Motor neuron (in vitro differentiated cells): ENCODE measurements around the gene TMEM259. TPM values are rescaled to one million over a fixed set of nuclear protein-coding genes. Genes with fewer than 3 reads are reported as not detected.

Experiments
- ATAC-seq, 8 experiments: fragments of 200-7000 bp; cut with Tn5 transposase; replicated peaks in 6 of 8; 2 replicates each; pipeline ENCODE4 v1.8.0; 2021; ENCODE audit warnings: mild to moderate bottlenecking in 8 of 8, moderate library complexity in 8 of 8
- H3K27ac ChIP-seq, 2 donors: fragments of 250-450 bp; sonication (Bioruptor Pico); 2 replicates each; pipeline ENCODE4 v1.9.0; 2021; ENCODE audit warnings: antibody characterized with exemption in 2 of 2, mild to moderate bottlenecking in 2 of 2, moderate library complexity in 1 of 2
- H3K4me1 ChIP-seq, 2 donors: fragments of 250-450 bp; sonication (Bioruptor Pico); replicated peaks in 1 of 2; 2 replicates each; pipeline ENCODE4 v1.6.1; 2021; ENCODE audit warnings: antibody characterized with exemption in 2 of 2, mild to moderate bottlenecking in 2 of 2, moderate library complexity in 1 of 2
- H3K4me3 ChIP-seq, 5 donors: fragments of 250-450 bp; sonication (Bioruptor Pico); 2 replicates each; pipeline ENCODE4 v1.9.0; 2021; ENCODE audit warnings: antibody characterized with exemption in 5 of 5, mild to moderate bottlenecking in 5 of 5, moderate library complexity in 4 of 5
- WGBS, 10 experiments: fragments of 450-650 bp; shearing (Covaris generic); methylation state at CpG; one replicate each; pipeline ENCODE4 v1.0.0; 2022; 5-methylcytosine and 5-hydroxymethylcytosine counted together
- in situ Hi-C, 9 experiments: fragments of 400-800 bp; cut with MboI; loops; one replicate each; pipeline ENCODE4 v1.15.0; 2021; ENCODE audit warnings: low sequenced_read_pairs in 9 of 9, low pct_unique_long_range_greater_than_20kb in 2 of 9; ENCODE audit not compliant: unreplicated experiment in 9 of 9
- total RNA-seq, 8 experiments: library from RNA; unstranded; fragments of 300-600 nt; gene quantifications; 2 replicates each; pipeline versions ENCODE4 v1.2.3 to v1.2.4, GENCODE V29; 2022

TMEM259 gene
- total RNA-seq, 8 experiments from 2014 or later, result 59.4 to 125 (median 87.8) TPM

DNA sequence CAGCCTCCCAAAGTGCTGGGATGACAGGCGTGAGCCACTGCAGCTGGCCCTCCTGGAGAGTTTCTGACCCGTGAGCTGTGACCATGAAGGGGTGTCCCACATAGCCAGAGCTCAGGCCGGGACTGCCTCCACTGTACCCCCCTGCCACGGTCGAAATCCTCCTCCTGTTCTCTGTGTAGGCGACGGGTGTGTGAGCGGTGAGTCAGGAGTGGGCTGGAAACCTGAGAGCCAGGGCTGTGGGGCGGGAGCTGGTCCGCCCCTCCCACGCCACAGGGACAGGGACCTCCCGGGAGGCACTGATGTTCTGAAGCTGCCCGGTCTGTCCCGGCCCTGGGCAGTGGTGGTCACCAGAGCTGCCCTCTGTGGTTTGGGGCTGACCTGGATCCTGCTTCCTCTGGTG is 32.8 kb downstream of the TMEM259 start:
- H3K27ac ChIP-seq, result no peak overlapping the region

GRCh38 chr19:986083-986482 is 34.8 kb downstream of the TMEM259 start:
- 90 to 100% (median 100%) methylated on average over 1 to 9 of the region's 14 CpGs; no CpG with 5 or more reads in 4 of the 10 experiments for whole genome bisulfite sequencing, 10 experiments
- no peak overlapping the region for H3K4me3 ChIP-seq
- in situ Hi-C loops, result loop anchor here in 5 of 9 experiments (10.0 kb wide), 1 partner anchor 61 kb away; the partner anchor contains the start of gene ARID3A (in 5 of the 5)
- peaks cover 7 to 11% of the 10 kb centered on the region in 2 donors for H3K4me1 ChIP-seq
- no peak for ATAC-seq
- H3K27ac ChIP-seq, result no peak overlapping the region

More for the DNA sequence above, 32.8 kb downstream of the TMEM259 start:
- no peak overlapping the region for H3K4me3 ChIP-seq
- peak in 1 of 8 experiments; percentile 6 for ATAC-seq
- in situ Hi-C loops, result loop anchor here in 5 of 9 experiments (10.0 kb wide), 1 partner anchor 63 kb away; the partner anchor contains the start of gene ARID3A (in 5 of the 5)
- WGBS, 10 experiments, result 33 to 95% (median 84%) methylated on average over 1 to 10 of the region's 14 CpGs; no CpG with 5 or more reads in 6 of the 10 experiments
- H3K4me1 ChIP-seq, result peaks cover 4 to 10% of the 10 kb centered on the region in 2 donors

DNA sequence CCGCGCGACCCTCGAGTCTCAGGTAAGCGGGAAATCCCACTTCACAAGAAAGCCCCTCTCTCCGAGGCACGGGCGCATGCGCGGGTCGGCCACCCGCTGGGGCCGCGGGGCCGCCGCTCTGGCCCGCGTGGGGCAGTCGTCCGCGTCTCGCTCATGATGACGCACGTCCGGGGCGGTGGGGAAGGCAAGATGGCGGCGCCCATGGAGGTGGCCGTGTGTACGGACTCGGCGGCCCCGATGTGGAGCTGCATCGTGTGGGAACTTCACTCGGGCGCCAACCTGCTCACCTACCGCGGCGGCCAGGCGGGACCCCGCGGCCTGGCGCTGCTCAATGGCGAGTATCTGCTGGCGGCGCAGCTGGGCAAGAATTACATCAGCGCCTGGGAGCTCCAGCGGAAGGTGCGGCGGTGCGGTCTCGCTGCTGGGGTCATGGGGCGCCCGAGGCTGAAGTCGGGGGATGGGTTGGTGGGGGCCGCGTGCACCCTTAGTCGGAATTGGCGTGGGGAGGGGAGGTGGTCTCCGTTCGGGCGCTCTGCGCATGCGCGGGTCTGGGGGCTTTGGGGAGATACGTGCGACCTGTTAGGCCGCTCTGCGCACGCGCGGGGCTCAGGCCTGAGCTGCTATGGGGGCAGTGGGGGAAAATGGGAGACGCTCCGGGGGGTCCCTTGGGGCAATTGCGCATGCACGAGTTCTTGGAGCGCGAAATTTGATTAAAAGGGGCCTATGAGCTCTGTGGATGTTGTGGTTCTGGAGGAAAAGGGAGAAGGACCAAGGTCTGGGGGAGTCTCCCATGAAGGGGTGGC is 36.6 kb downstream of the TMEM259 start, which contains the start of gene WDR18:
TSS of gene WDR18 (plus strand) at position 181 of the 803 bp plus-strand sequence. CDS start at position 190, 9 bp downstream.
- H3K4me1 ChIP-seq, result peaks cover 15 to 21% of the 10 kb centered on the region in 2 donors
- peak; percentile 76 to 89 (median 82) for ATAC-seq
- in situ Hi-C loops, result loop anchor here in 6 of 9 experiments (5.0 to 10.0 kb wide), 2 partner anchors 60 to 62 kb away; partner anchors contain the start of gene ARID3A (in 5 of the 6)
- WGBS, 10 experiments, result 0 to 1% methylated on average over 4 to 30 of the region's 78 CpGs; no CpG with 5 or more reads in 8 of the 10 experiments
- H3K4me3 ChIP-seq, result peak within 1 kb of the TSS; percentile 94 to 99 (median 97)
- H3K27ac ChIP-seq, result peak within 1 kb of the TSS; percentile 98 to 99

DNA sequence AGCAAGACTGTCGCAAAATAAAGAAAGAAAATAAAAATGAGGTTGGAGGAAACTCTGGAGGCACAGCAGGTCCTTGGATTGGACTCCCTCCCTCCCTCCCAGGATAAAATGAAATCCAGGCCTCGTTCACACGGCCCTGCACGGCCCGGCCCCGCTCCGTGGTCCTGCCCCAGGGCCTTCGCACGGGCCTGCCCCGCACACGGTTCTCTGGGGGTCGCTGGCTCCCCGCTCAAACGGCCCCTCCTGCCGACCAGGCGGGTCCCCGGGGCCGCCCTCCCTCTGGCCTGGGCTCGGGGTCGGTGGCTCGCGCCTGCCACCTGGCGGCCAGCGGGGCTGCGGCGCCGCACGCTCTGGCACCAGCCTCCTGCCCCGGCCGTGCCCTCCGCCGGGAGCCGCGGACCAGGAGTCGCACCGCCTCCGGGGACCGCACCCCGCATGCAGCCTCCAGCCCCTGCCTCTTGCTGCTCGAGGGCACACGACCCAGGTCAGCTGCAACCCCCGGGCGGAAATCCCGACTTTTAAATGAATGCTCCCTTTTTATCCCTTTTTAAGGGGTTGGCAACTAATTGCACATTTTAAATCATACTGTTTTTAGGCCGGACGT is 38.3 kb downstream of the TMEM259 start:
- 0 to 90% (median 1%) methylated on average over 1 to 11 of the region's 46 CpGs; no CpG with 5 or more reads in 5 of the 10 experiments for WGBS, 10 experiments
- Histone ChIP-seq H3K4me1 (peaks cover 21 to 27% of the 10 kb centered on the region in 2 donors), H3K27ac (peak overlapping the region in 1 of 2 donors; percentile 3), H3K4me3 (peak overlapping the region in 4 of 5 donors; percentile 8 to 20 (median 17))
- ATAC-seq, result peak; percentile 54 to 88 (median 66)
- in situ Hi-C loops, result loop anchor here in 6 of 9 experiments (5.0 to 10.0 kb wide), 2 partner anchors 58 to 60 kb away; partner anchors contain the start of gene ARID3A (in 5 of the 6)

- ATAC-seq, result peak in 4 of 8 experiments; percentile 1 to 35 (median 22)
- Histone ChIP-seq H3K4me1 (peaks cover 21 to 27% of the 10 kb centered on the region in 2 donors), H3K4me3 (peak overlapping the region in 1 of 5 donors; percentile 2), H3K27ac (peak overlapping the region; percentile 48 to 80)
- in situ Hi-C loops, result loop anchor here in 6 of 9 experiments (5.0 to 10.0 kb wide), 2 partner anchors 56 to 58 kb away; partner anchors contain the start of gene ARID3A (in 5 of the 6)
- WGBS, 10 experiments, result 20 to 40% (median 27%) methylated on average over 1 to 6 of the region's 32 CpGs; no CpG with 5 or more reads in 6 of the 10 experiments
Observed at GRCh38 chr19:980133-980998, 40.6 kb downstream of the TMEM259 start.

GRCh38 chr19:979318-979741 is 41.6 kb downstream of the TMEM259 start:
- Histone ChIP-seq H3K4me1 (peaks cover 24 to 29% of the 10 kb centered on the region in 2 donors), H3K27ac (peak overlapping the region in 1 of 2 donors; percentile 68), H3K4me3 (no peak overlapping the region)
- ATAC-seq, result peak in 4 of 8 experiments; percentile 8 to 51 (median 34)
- in situ Hi-C loops, result no loop called here
- 0 to 100% (median 90%) methylated on average over 1 of the region's 19 CpGs; no CpG with 5 or more reads in 4 of the 10 experiments for WGBS, 10 experiments

- in situ Hi-C loops, result no loop called here
- Histone ChIP-seq H3K4me1 (peaks cover 18 to 24% of the 10 kb centered on the region in 2 donors), H3K4me3 (no peak overlapping the region), H3K27ac (no peak overlapping the region)
- peak in 1 of 8 experiments; percentile 51 for ATAC-seq
- 60 to 100% (median 88%) methylated on average over 2 to 5 of the region's 24 CpGs; no CpG with 5 or more reads in 7 of the 10 experiments for WGBS, 10 experiments
Observed at GRCh38 chr19:977058-977464, 43.9 kb downstream of the TMEM259 start.

GRCh38 chr19:976476-976875 is 44.4 kb downstream of the TMEM259 start:
- H3K4me3 ChIP-seq, result no peak overlapping the region
- ATAC-seq, result peak in 1 of 8 experiments; percentile 9
- WGBS, 10 experiments, result 92 to 100% (median 92%) methylated on average over 1 to 2 of the region's 10 CpGs; no CpG with 5 or more reads in 7 of the 10 experiments
- in situ Hi-C loops, result no loop called here
- H3K27ac ChIP-seq, result no peak overlapping the region
- peaks cover 18 to 24% of the 10 kb centered on the region in 2 donors for H3K4me1 ChIP-seq

DNA sequence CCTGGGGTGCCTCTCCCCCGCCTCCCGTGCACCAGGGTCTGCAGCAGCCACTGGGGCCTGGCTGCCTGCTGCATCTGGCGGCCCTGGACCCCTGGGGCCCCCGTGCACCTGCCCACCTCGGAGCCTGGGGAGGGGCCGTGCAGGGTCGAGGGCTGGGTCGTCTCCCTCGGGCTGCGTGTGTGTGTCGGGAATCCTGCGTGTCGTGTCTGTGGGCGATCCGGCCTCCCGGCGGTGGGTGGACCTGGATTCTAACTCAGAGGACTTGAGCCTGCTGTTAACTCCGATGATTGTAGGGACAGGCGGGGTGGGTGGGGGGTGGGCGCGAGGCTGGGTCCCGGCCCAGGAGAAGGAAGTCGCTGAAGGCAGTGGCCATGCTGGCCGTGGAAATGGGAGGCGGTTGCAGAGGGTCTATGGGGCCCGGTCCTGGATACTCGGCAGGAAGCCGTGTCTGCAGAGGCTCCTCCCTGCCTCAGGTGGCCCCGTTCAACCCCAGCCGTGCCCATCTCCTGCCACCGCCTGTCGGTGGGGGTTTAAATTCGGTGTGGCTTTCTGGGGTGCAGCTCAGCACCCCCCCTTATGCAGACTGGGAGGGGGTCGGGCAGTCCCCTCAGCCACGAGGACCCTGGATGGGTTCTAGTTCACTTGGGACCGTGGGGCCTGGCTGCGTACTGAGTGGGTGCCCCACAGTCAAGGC is 46.2 kb downstream of the TMEM259 start:
- peak in 4 of 8 experiments; percentile 11 to 16 (median 12) for ATAC-seq
- WGBS, 10 experiments, result no CpG with 5 or more reads among the region's 37 CpGs
- peaks cover 11 to 14% of the 10 kb centered on the region in 2 donors for H3K4me1 ChIP-seq
- in situ Hi-C loops, result no loop called here
- no peak overlapping the region for H3K4me3 ChIP-seq
- H3K27ac ChIP-seq, result peak overlapping the region in 1 of 2 donors; percentile 33

DNA sequence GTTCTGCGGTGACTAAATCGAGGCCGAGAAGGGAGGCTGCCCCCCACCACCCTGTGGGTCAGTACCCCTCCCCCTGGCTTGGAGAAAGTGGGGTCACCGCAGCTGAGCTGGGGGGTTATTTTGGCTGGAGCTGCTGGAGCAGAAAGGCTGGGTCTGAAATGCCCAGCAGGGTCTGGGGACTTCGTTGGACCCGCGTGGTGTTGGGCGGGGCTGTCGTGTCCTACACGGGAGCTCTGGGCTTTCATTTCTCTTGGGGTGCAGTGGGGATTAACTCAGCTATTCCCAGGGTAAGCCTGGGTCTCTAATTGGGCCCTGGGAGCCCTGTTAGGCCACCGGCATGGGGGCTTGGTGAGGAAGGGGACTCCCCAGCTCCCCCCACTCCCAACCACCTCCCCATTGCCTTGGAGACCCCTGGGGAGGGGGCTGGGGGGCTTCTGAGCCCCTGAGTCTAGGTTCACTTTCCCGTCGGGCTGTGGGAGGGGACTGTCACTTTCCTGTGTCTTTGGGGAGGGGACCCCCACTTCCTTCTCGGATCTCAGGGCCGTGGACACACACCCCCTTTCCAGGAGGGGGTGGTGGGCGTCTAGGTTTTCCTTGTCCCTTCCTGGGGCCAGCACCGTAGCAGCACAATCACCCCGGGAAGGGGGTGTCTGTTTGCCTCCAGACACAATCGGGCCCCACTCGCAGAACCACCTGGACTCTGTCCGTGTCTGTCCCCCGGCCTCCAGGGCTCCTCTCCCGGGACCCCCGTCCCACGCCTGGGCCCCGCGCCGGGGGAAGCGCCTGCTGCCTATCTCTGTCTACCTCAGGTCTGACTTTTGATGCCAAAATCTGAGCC is 47.0 kb downstream of the TMEM259 start:
- in situ Hi-C loops, result no loop called here
- H3K4me1 ChIP-seq, result peaks cover 6 to 7% of the 10 kb centered on the region in 2 donors
- peak in 3 of 8 experiments; percentile 12 to 19 (median 13) for ATAC-seq
- WGBS, 10 experiments, result 73 to 100% methylated on average over 1 to 3 of the region's 29 CpGs; no CpG with 5 or more reads in 8 of the 10 experiments
- H3K4me3 ChIP-seq, result no peak overlapping the region
- no peak overlapping the region for H3K27ac ChIP-seq

DNA sequence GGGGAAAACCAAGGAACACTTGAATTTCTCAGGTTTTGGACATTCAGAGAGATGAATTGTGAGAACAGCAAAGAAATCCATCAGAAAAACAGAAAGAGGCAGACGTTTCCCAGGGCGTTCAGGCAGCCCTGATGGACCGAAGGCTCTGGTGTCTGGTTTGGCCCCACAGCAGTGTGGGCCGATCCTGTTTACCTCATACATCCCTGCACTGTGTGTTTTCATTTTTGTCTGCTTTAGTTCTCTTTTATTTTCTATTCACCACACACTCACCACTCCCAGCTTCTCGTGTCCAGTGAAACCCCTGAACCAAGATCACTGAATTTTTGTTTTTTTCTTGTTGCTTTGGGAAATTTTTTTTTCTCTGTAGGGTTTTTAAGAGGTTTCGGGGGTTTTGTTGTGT is 48.6 kb downstream of the TMEM259 start:
- in situ Hi-C loops, result no loop called here
- Histone ChIP-seq H3K4me3 (no peak overlapping the region), H3K4me1 (peaks cover 3 to 6% of the 10 kb centered on the region in 2 donors), H3K27ac (no peak overlapping the region)
- 93 to 100% (median 98%) methylated on average over 1 to 6 of the region's 6 CpGs; no CpG with 5 or more reads in 1 of the 10 experiments for WGBS, 10 experiments
- ATAC-seq, result no peak
